ENCODE results near the gene TNNI3.
"Not testable (repeated sequence)": the region's sequence is repeated elsewhere in the genome, so short reads cannot be mapped to it uniquely, and the experiment has no call there.

Gene TNNI3

GRCh38 chr19:55157064-55157908, at the start of gene TNNI3:
Gene TNNI3, minus strand, starts transcription at chr19:55157732. Its CDS starts 143 bp downstream, at chr19:55157589.
- DNase-seq (ENCODE audit: low read depth): no peak

- DNase-seq (ENCODE audit: low read depth): peak; percentile 19
Measured at GRCh38 chr19:55206664-55207500, 49.4 kb upstream of the TNNI3 start.

- DNase-seq (ENCODE audit: low read depth): not testable (repeated sequence)
Measured at GRCh38 chr19:55202199-55202598, 44.7 kb upstream of the TNNI3 start.

- no peak for DNase-seq (ENCODE audit: low read depth)
Measured at GRCh38 chr19:55199620-55200204, 42.2 kb upstream of the TNNI3 start.

GRCh38 chr19:55198651-55199050, 41.1 kb upstream of the TNNI3 start:
- DNase-seq (ENCODE audit: low read depth): no peak

DNA sequence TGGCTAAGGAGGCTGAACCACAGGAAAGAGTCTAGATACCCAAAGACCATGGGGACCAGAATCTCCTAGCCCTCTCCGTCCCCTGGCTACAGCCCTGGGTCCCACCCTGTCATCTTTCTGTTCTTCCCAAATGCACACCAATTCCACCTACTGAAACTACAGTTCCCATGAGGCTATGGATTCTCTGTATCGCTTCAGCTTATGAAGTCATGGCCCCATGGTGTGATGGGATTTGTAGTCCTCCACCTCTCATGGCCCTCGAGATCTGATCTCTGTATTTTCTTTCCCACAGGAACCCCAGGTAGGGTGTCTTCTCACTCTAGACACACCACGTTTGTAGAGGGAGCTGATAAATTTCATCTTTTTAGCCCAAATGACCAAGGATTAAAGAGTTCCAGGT, 40.0 kb upstream of the TNNI3 start:
- no peak for DNase-seq (ENCODE audit: low read depth)

GRCh38 chr19:55196803-55197202, 39.3 kb upstream of the TNNI3 start:
- no peak for DNase-seq (ENCODE audit: low read depth)

- DNase-seq (ENCODE audit: low read depth): no peak
Measured at GRCh38 chr19:55193481-55193880, 35.9 kb upstream of the TNNI3 start.

GRCh38 chr19:55189403-55189835, 31.9 kb upstream of the TNNI3 start:
- no peak for DNase-seq (ENCODE audit: low read depth)

- DNase-seq (ENCODE audit: low read depth): no peak
Measured at GRCh38 chr19:55188625-55189024, 31.1 kb upstream of the TNNI3 start.

DNA sequence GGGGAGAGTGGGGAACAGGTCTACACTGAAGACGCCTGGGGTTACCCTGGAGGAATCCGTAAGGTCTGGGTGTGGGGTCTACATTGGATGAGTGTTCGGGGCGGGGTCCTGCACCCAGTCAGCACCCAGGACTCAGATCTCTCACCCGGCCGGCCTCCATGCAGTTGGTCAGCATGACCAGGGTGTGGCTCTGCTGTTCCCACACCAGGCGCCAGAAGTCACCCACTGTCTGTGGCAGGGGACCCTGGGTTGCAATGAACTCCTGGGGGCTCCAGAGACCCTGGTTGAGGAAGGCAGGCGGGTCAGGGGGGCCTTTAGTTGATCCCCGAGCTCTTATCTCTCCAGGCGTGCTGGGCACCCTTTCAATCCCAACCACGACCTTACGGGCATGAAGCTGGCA, 28.5 kb upstream of the TNNI3 start:
- no peak for DNase-seq (ENCODE audit: low read depth)

DNA sequence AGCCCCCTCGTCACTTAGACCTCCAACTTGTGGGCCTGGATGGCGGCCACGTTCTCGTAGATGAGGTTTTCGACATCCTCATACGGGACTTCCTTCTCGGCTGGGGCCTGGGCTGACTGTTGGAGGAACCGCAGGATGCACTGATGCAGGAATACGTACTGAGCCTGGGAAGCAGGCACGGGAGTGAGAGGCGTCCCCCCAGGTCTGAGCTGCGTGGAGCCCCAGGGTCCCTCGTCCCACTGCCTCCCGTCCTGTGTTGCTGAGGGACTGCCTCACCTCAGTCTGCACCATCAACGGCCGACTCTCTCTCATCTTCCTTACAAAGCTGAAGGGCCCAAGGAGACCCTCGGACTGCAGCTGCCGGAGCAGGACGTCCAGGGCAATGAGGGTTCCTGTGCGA, 24.2 kb upstream of the TNNI3 start:
- no peak for DNase-seq (ENCODE audit: low read depth)

DNA sequence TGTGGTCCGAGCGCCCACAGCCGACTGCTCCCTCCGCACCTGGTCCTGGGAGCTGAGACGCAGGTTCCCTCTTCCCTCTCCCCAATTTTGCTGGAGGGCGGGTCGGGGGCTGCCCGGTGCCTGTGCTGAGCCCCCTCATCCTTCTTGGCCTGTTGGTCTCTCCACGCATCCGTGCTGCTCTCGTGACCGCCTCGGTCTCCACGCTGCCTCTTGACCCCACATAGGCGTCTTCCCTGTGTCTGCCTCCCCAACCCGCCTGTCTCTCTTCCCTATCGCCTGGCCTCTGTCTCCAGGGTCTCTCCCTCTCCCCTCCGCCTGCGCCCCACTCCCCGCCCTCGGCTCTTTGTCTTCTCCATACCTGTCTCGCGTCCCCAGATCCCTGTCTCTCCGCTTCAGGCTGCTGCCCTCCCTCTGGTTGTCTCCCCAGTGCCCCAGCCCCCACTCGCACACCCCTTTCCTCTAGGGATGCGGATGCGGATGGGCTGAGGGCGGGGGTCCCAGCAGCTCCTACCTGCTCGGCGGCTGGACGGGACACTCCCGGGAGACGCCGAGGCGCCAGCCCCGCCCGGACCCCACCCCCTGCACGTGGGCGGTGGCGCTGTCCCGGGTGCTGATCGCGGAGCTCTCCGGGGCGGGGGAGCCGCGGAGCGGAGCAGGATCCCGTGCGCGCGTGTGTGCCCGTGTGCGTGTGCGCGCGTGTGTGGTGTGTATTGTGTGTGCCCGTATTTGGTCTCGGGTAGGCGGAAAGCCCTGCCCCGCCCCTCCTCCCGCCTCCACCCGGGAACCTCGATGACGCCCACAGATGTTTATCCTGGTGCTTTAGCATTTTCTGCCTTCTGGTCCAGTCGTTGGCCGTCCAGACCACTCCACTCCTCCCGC, 22.3 kb upstream of the TNNI3 start, which contains the start of gene SYT5:
SYT5 (minus strand) TSS at position 684 of the 879 bp plus-strand sequence. CDS start 1,248 bp downstream, outside the sequence.
- DNase-seq (ENCODE audit: low read depth): no peak

GRCh38 chr19:55178781-55179599, 21.5 kb upstream of the TNNI3 start:
- peak; percentile 86 for DNase-seq (ENCODE audit: low read depth)

DNA sequence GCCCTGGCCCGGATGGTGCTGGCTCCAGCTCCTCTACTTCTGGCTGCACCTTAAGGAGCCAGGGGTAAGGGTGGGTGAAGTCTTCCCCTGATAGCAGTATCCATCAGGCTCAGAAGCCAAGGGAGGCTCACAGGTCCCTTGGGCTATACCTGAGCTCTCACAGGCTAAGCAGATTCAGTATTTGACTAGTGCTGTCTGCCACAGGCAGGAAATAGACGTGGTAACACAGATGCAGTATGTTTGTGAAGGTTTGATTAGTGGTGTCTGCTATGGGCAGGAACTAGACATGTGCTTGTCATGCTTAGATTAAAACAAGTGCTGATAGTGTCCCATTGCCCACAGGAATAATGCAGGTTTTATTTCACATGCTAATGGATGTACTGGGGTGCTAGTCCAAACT, 18.5 kb upstream of the TNNI3 start:
- DNase-seq (ENCODE audit: low read depth): no peak

GRCh38 chr19:55175117-55175867, 17.8 kb upstream of the TNNI3 start:
- no peak for DNase-seq (ENCODE audit: low read depth)

- no peak for DNase-seq (ENCODE audit: low read depth)
Measured at GRCh38 chr19:55174425-55175116, 17.0 kb upstream of the TNNI3 start.

DNA sequence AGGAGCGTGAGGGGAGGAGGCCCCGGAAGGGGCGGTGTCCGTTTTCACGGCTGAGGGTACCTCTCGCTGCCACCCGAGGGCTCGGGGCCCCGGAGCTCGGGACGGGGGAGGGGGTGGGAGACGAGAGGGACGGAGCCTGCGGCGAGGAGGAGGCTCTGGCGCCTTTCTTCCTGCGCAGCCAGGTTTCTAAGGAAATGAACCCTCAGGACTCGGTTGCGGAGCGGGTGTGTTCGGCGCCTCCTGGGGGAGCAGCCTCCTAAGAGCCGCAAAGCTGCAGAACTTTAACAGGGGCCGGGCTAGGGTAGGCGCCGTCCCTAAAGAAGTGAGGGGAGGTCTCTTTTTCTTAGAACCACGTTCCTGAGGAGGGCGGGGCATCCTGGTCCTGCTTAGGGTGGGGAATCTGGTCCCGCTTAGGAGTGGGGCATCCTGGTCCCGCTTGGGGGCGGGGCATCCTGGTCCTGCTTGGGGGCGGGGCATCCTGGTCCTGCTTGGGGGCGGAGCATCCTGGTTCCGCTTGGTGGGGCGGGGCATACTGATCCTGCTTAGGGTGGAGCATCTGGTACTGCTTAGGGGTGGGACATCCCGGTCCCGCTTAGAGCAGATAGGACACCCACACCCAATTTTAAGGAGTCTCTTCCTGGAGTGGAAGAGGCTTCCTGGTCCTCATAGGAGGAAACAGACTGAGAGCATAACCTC, 16.3 kb upstream of the TNNI3 start:
- DNase-seq (ENCODE audit: low read depth): no peak
